DOHH2 (cell line): ENCODE data around the gene PAQR8.

ENCODE experiments used
- H3F3A ChIP-seq: fragments of 200-600 bp; sonication (generic), shearing (Covaris generic); 2 replicates; pipeline ENCODE4 v1.6.0; 2016; ENCODE audit warnings: antibody characterized with exemption, mild to moderate bottlenecking; ENCODE audit not compliant: control insufficient read depth, insufficient read depth
- H3K27ac ChIP-seq: fragments of 200-600 bp; sonication (generic); 2 replicates; pipeline ENCODE4 v1.5.1; 2014; ENCODE audit warnings: low read depth, mild to moderate bottlenecking, low read length, moderate library complexity
- H3K27me3 ChIP-seq: fragments of 200-600 bp; sonication (generic); 2 replicates; pipeline ENCODE4 v1.6.1; 2014; ENCODE audit warnings: mild to moderate bottlenecking, low read length, mixed read lengths; ENCODE audit not compliant: control insufficient read depth
- H3K36me3 ChIP-seq: fragments of 200-600 bp; sonication (generic); 2 replicates; pipeline ENCODE4 v1.6.1; 2014; ENCODE audit warnings: mild to moderate bottlenecking, low read length, moderate library complexity, mixed read lengths; ENCODE audit not compliant: control insufficient read depth
- H3K4me1 ChIP-seq: fragments of 200-600 bp; sonication (generic); 2 replicates; pipeline ENCODE4 v1.6.1; 2014; ENCODE audit warnings: mild to moderate bottlenecking, low read length, mixed read lengths; ENCODE audit not compliant: control insufficient read depth
- H3K4me2 ChIP-seq: fragments of 200-600 bp; sonication (generic); 2 replicates; pipeline ENCODE4 v1.6.0; 2014; ENCODE audit warnings: mild to moderate bottlenecking, low read length, moderate library complexity
- H3K4me3 ChIP-seq: fragments of 200-600 bp; sonication (generic); 2 replicates; pipeline ENCODE4 v1.5.1; 2014; ENCODE audit warnings: mild to moderate bottlenecking, low read length, mixed read lengths
- H3K79me2 ChIP-seq: fragments of 200-600 bp; sonication (generic); 2 replicates; pipeline ENCODE4 v1.6.1; 2014; ENCODE audit warnings: mild to moderate bottlenecking, low read length, mixed read lengths; ENCODE audit not compliant: control insufficient read depth
- H3K9me2 ChIP-seq: fragments of 200-600 bp; sonication (generic); replicated peaks from 2 replicates; pipeline ENCODE4 v1.6.1; 2014; ENCODE audit warnings: mild to moderate bottlenecking, low read length, mixed read lengths; ENCODE audit not compliant: control insufficient read depth
- H3K9me3 ChIP-seq: fragments of 200-600 bp; sonication (generic); 2 replicates; pipeline ENCODE4 v1.6.1; 2014; ENCODE audit warnings: antibody characterized with exemption, low read length, mixed read lengths; ENCODE audit not compliant: control insufficient read depth, insufficient read depth
- H4K20me1 ChIP-seq: fragments of 200-600 bp; sonication (generic); 2 replicates; pipeline ENCODE4 v1.6.0; 2014; ENCODE audit warnings: low read depth, mild to moderate bottlenecking, antibody characterized with exemption, low read length, moderate library complexity; ENCODE audit not compliant: control insufficient read depth, insufficient read depth
- EZH2phosphoT487 ChIP-seq: fragments of 200-600 bp; sonication (generic); IDR thresholded peaks from 2 replicates; pipeline ENCODE4 v1.6.1; 2017; ENCODE audit warnings: borderline replicate concordance, mild to moderate bottlenecking, antibody characterized with exemption, low read length, moderate library complexity, mixed read lengths
- TF ChIP-seq, protein P1 (sequence below): fragments of 200-600 bp; sonication (generic); IDR thresholded peaks from one replicate; pipeline ENCODE4 v1.5.1; 2014; ENCODE audit warnings: antibody characterized with exemption, mild to moderate bottlenecking, low read depth, low read length; ENCODE audit not compliant: poor library complexity, severe bottlenecking

Gene PAQR8

DNA sequence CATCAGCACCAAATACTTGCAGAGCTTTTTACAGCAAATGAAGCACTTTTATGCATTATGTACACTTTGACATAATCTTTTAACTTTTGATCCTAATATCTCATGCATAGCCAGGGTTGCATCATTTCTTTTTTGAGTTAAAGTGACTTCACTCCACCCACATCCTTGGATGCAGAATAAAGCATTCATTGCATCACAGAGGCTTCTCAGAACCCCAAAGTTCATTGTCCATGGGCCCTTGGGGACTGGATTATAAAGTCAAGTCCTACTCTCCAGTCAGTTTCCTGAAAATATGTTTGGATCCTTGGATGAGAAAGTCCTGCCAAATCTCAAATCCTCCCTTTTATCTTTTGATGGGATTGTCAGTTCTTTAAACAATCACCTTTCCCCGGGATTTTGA is 47.5 kb downstream of the PAQR8 start:
- H3K36me3 ChIP-seq = no peaks in the 10 kb centered on the region
- no peak overlapping the region for H3K27ac ChIP-seq
- no peaks in the 10 kb centered on the region for H3F3A ChIP-seq
- H3K4me2 ChIP-seq = no peak overlapping the region
- no peak overlapping the region for H3K4me3 ChIP-seq
- H4K20me1 ChIP-seq = no peaks in the 10 kb centered on the region
- TF ChIP-seq, protein P1, sequence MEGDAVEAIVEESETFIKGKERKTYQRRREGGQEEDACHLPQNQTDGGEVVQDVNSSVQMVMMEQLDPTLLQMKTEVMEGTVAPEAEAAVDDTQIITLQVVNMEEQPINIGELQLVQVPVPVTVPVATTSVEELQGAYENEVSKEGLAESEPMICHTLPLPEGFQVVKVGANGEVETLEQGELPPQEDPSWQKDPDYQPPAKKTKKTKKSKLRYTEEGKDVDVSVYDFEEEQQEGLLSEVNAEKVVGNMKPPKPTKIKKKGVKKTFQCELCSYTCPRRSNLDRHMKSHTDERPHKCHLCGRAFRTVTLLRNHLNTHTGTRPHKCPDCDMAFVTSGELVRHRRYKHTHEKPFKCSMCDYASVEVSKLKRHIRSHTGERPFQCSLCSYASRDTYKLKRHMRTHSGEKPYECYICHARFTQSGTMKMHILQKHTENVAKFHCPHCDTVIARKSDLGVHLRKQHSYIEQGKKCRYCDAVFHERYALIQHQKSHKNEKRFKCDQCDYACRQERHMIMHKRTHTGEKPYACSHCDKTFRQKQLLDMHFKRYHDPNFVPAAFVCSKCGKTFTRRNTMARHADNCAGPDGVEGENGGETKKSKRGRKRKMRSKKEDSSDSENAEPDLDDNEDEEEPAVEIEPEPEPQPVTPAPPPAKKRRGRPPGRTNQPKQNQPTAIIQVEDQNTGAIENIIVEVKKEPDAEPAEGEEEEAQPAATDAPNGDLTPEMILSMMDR = no peak
- no peak for TF ChIP-seq EZH2phosphoT487
- H3K27me3 ChIP-seq = peaks cover 11% of the 10 kb centered on the region
- no peaks in the 10 kb centered on the region for H3K4me1 ChIP-seq
- H3K9me3 ChIP-seq = no peaks in the 10 kb centered on the region
- H3K9me2 ChIP-seq = no peaks in the 10 kb centered on the region
- no peaks in the 10 kb centered on the region for H3K79me2 ChIP-seq

DNA sequence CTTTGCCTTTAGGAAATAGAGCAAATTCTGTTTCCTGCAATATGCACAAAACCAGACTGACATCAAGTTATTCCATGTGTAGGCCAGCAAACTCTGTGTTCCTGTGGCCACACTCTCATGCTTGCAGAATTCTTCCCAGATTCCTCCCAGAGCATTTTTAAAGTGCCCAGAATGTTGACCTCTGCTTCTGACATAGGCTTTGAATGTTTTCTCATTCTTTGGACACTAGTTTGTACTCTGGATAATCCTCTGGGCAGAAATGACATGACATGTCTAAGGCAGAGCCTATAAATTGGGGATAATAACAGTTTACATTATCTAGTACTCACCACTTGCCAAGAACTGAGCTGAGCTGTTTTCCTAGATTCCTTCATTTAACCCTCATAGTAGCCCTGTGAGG is 49.0 kb downstream of the PAQR8 start:
- Histone ChIP-seq H3K4me3 (no peak overlapping the region), H3F3A (no peaks in the 10 kb centered on the region), H3K9me2 (no peaks in the 10 kb centered on the region), H3K4me2 (no peak overlapping the region), H3K36me3 (no peaks in the 10 kb centered on the region), H3K9me3 (no peaks in the 10 kb centered on the region), H3K4me1 (peaks cover 1% of the 10 kb centered on the region), H4K20me1 (no peaks in the 10 kb centered on the region), H3K27me3 (peaks cover 24% of the 10 kb centered on the region), H3K27ac (no peak overlapping the region), H3K79me2 (no peaks in the 10 kb centered on the region)
- no peak for TF ChIP-seq EZH2phosphoT487
- TF ChIP-seq, protein P1 = no peak

DNA sequence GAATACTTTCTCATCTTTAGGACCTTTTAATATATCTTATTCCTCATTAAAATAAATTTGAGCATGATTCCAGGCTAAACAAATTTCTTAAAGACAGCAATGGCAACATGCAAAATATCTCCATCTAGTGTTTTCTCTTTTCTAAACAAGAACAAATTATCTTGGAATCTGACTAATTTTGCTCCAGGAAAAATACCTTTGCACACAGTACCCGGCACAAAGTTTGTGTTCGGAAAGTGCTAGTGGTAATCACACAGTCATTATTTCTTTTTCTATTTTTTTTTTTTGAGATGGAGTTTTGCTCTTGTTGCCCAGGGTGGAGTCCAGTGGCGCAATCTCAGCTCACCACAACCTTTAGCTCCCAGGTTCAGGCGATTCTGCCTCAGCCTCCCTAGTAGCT is 50.0 kb downstream of the PAQR8 start:
- Histone ChIP-seq H3K27me3 (peaks cover 27% of the 10 kb centered on the region), H3F3A (no peaks in the 10 kb centered on the region), H3K9me3 (no peaks in the 10 kb centered on the region), H3K36me3 (no peaks in the 10 kb centered on the region), H3K79me2 (no peaks in the 10 kb centered on the region), H3K9me2 (no peaks in the 10 kb centered on the region), H4K20me1 (no peaks in the 10 kb centered on the region), H3K27ac (no peak overlapping the region), H3K4me1 (peaks cover 5% of the 10 kb centered on the region), H3K4me2 (no peak overlapping the region), H3K4me3 (no peak overlapping the region)
- no peak for TF ChIP-seq EZH2phosphoT487
- TF ChIP-seq, protein P1 = no peak

DNA sequence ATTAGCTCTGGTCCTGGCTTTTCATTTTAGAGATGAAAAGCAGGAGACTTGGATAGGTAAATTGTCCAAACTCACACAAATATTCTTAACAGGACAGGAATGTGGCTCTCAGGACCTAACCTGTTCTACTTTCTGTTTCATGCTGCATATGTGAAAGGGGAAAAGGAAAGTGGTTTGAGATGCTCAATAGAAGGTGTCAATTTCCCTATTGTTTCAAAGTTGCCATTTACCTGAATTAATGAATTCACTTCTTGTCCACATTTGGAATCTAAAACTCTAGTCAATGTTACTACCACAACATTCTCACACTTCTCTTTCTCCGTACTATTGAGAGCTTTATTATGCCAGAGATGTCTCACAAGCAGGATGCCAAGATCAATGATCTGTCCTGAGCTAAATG is 53.4 kb downstream of the PAQR8 start:
- H3K27me3 ChIP-seq = peaks cover 27% of the 10 kb centered on the region
- H3K27ac ChIP-seq = no peak overlapping the region
- H3K4me3 ChIP-seq = no peak overlapping the region
- no peaks in the 10 kb centered on the region for H4K20me1 ChIP-seq
- H3K9me3 ChIP-seq = no peaks in the 10 kb centered on the region
- TF ChIP-seq EZH2phosphoT487 = no peak
- TF ChIP-seq, protein P1 = no peak
- no peaks in the 10 kb centered on the region for H3K9me2 ChIP-seq
- no peaks in the 10 kb centered on the region for H3K36me3 ChIP-seq
- H3F3A ChIP-seq = peaks cover 4% of the 10 kb centered on the region
- peaks cover 19% of the 10 kb centered on the region for H3K4me1 ChIP-seq
- H3K4me2 ChIP-seq = no peak overlapping the region
- peaks cover under 1% of the 10 kb centered on the region; the same call in 1 of the 2 replicates for H3K79me2 ChIP-seq
